Fibroblast of lung (primary cell): ENCODE measurements around the gene PDE4D. TPM values are rescaled to one million over a fixed set of nuclear protein-coding genes. Genes with fewer than 3 reads are reported as not detected.

ENCODE experiments used
- DNase-seq, 2 donors: peaks; one replicate each; pipeline versions ENCODE4 v3.0.0 to v3.0.0-alpha.2; 2010; ENCODE audit warnings: low read depth in 2 of 2
- H2AFZ ChIP-seq: 2 replicates; pipeline ENCODE4 v1.5.1; 2012; ENCODE audit warnings: low read length, control low read depth, inconsistent platforms
- H3K27ac ChIP-seq: 2 replicates; pipeline ENCODE4 v1.5.1; 2011; ENCODE audit warnings: low read length, control low read depth; ENCODE audit not compliant: insufficient read depth
- H3K27me3 ChIP-seq: 2 replicates; pipeline ENCODE4 v1.5.1; 2011; ENCODE audit warnings: mild to moderate bottlenecking, low read length; ENCODE audit not compliant: control insufficient read depth, insufficient read depth
- H3K36me3 ChIP-seq: 2 replicates; pipeline ENCODE4 v1.5.1; 2011; ENCODE audit warnings: low read length; ENCODE audit not compliant: control insufficient read depth, insufficient read depth
- H3K4me1 ChIP-seq: 2 replicates; pipeline ENCODE4 v1.5.1; 2011; ENCODE audit warnings: low read length; ENCODE audit not compliant: control insufficient read depth, insufficient read depth; ENCODE audit errors: extremely low read depth
- H3K4me2 ChIP-seq: 2 replicates; pipeline ENCODE4 v1.5.1; 2011; ENCODE audit warnings: low read length, control low read depth; ENCODE audit not compliant: insufficient read depth; ENCODE audit errors: extremely low read depth
- H3K4me3 ChIP-seq, 4 experiments: fragments of 200-600 bp in 1 of 4; sonication (generic) in 1 of 4; replicated peaks in 1 of 4; 2 replicates each; pipeline ENCODE4 v1.5.1; 2011 to 2016; ENCODE audit warnings: low read length in 4 of 4, low read depth in 3 of 4, mild to moderate bottlenecking in 3 of 4, control low read depth in 2 of 4, inconsistent platforms in 1 of 4, mixed read lengths in 1 of 4; ENCODE audit not compliant: insufficient read depth in 1 of 4; ENCODE audit errors: control extremely low read depth in 1 of 4
- H3K79me2 ChIP-seq: 2 replicates; pipeline ENCODE4 v1.5.1; 2012; ENCODE audit warnings: mild to moderate bottlenecking, low read length, inconsistent platforms; ENCODE audit not compliant: control insufficient read depth, insufficient read depth
- H3K9ac ChIP-seq: 2 replicates; pipeline ENCODE4 v1.5.1; 2011; ENCODE audit warnings: mild to moderate bottlenecking, low read length, control low read depth; ENCODE audit not compliant: insufficient read depth
- H3K9me3 ChIP-seq: 2 replicates; pipeline ENCODE4 v1.5.1; 2012; ENCODE audit warnings: low read depth, low read length; ENCODE audit not compliant: control insufficient read depth, insufficient read depth
- H4K20me1 ChIP-seq: 2 replicates; pipeline ENCODE4 v1.5.1; 2011; ENCODE audit warnings: low read length; ENCODE audit not compliant: control insufficient read depth, insufficient read depth; ENCODE audit errors: extremely low read depth
- CTCF ChIP-seq, 2 donors: IDR thresholded peaks in 1 of 2; conservative IDR thresholded peaks in 1 of 2; 1 replicate in 1 of 2; 2 replicates in 1 of 2; pipeline ENCODE4 v1.5.1; 2011 to 2012; ENCODE audit warnings: low read length in 2 of 2, control low read depth in 1 of 2, inconsistent platforms in 1 of 2, low read depth in 1 of 2, mild to moderate bottlenecking in 1 of 2
- EZH2 ChIP-seq: IDR thresholded peaks from 2 replicates; pipeline ENCODE4 v1.5.1; 2012; ENCODE audit warnings: low read length, control low read depth, mild to moderate bottlenecking; ENCODE audit errors: missing control alignments
- polyA plus RNA-seq, 2 donors: library from polyadenylated mRNA; depleted of rRNA in 1 of 2; stranded (reverse) in 1 of 2; unstranded in 1 of 2; fragments of >200 nt; gene quantifications; 2 replicates each; pipeline ENCODE4 v1.2.1, GENCODE V29; 2011 to 2012; ENCODE audit warnings: missing spikeins in 1 of 2
- total RNA-seq: library from RNA; depleted of rRNA; stranded (reverse); fragments of >200 nt; gene quantifications from 2 replicates; pipeline ENCODE4 v1.2.1, GENCODE V29; 2014

Gene PDE4D
- total and polyA plus RNA-seq, 2 donors (not counting 1 experiment from before 2014, with no cell fraction given), result 2.1 to 8.3 TPM

- no peaks in the 10 kb centered on the region for H3K4me1 ChIP-seq
- no peak for DNase-seq
Measured at GRCh38 chr5:59519338-59519737, 374.2 kb downstream of the PDE4D start.

DNA sequence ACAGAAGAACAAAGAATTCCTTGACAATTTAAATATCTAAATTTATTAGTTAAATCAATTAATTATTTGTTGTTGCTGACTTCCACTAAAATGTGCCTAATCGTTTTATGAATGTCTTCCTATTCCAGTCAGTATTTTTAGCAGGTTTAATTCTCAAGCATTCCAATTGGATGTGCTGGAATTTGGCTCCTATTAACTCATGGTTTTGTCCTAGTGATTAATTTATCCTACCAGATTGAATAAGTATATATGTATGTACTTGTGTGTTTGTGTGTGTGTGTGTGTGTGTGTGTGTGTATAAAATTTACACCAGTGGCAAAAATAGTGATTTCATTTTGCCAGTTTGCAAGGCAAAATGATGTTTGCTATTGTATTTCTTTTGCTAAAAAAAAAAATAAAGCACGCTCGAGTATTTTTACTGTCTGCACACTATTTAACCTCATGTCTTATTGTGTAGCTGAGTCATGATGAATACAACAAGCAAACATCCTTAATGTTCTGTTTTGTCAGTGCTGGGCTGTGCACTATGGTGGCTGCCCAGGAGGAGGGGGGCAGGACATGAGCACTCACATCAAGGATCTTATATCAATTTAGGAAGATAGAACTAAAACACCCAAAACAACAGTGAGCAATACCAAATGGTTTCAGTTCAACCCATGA is 375.5 kb downstream of the PDE4D start:
- Histone ChIP-seq H3K4me1 (no peaks in the 10 kb centered on the region), H4K20me1 (no peaks in the 10 kb centered on the region), H3K79me2 (no peaks in the 10 kb centered on the region), H3K4me3 (no peak overlapping the region), H3K36me3 (no peaks in the 10 kb centered on the region), H3K9me3 (no peaks in the 10 kb centered on the region), H3K27me3 (no peaks in the 10 kb centered on the region), H3K9ac (no peak overlapping the region), H3K4me2 (peak overlapping the region; percentile 61), H3K27ac (no peak overlapping the region), H2AFZ (no peak overlapping the region)
- TF ChIP-seq EZH2 (no peak), CTCF (conservative IDR thresholded peaks at IDR 0.05 in 1 of 2, IDR thresholded peaks at IDR 0.05 in 1 of 2; ENCODE audit: low read depth in 1 of 2, low read length in 2 of 2) (no peak)
- peak; percentile 83 to 90 for DNase-seq

More at GRCh38 chr5:59519338-59519737, 374.2 kb downstream of the PDE4D start:
- no peak overlapping the region for H3K9ac ChIP-seq
- no peaks in the 10 kb centered on the region for H3K79me2 ChIP-seq
- H4K20me1 ChIP-seq, result no peaks in the 10 kb centered on the region
- no peak overlapping the region for H3K4me3 ChIP-seq
- no peak overlapping the region for H2AFZ ChIP-seq
- H3K4me2 ChIP-seq, result no peak overlapping the region
- H3K27ac ChIP-seq, result no peak overlapping the region
- H3K27me3 ChIP-seq, result no peaks in the 10 kb centered on the region
- H3K36me3 ChIP-seq, result no peaks in the 10 kb centered on the region
- TF ChIP-seq EZH2, result no peak
- no peak for TF ChIP-seq CTCF (conservative IDR thresholded peaks at IDR 0.05 in 1 of 2, IDR thresholded peaks at IDR 0.05 in 1 of 2; ENCODE audit: low read depth in 1 of 2, low read length in 2 of 2)
- H3K9me3 ChIP-seq, result no peaks in the 10 kb centered on the region

GRCh38 chr5:59516161-59516560 is 377.4 kb downstream of the PDE4D start:
- Histone ChIP-seq H2AFZ (no peak overlapping the region), H3K4me2 (no peak overlapping the region), H3K4me1 (no peaks in the 10 kb centered on the region), H3K27me3 (no peaks in the 10 kb centered on the region), H3K4me3 (no peak overlapping the region), H3K79me2 (no peaks in the 10 kb centered on the region), H3K36me3 (no peaks in the 10 kb centered on the region), H3K9me3 (no peaks in the 10 kb centered on the region), H3K27ac (no peak overlapping the region), H3K9ac (no peak overlapping the region), H4K20me1 (no peaks in the 10 kb centered on the region)
- no peak for DNase-seq
- no peak for TF ChIP-seq EZH2
